OCI-LY3 (cell line): Measurements from ENCODE around the gene IL1RAPL1.
"Not testable (repeated sequence)": the region's sequence is repeated elsewhere in the genome, so short reads cannot be mapped to it uniquely, and the experiment has no call there.

ENCODE experiments used
- H2AFZ ChIP-seq: fragments of 200-600, 300-600 bp; shearing (Covaris generic); 2 replicates; pipeline ENCODE4 v1.6.0; 2014; ENCODE audit warnings: antibody characterized with exemption, low read depth, low read length
- H3K27ac ChIP-seq: fragments of 200-600, 300-600 bp; sonication (generic); 2 replicates; pipeline ENCODE4 v1.5.1; 2014; ENCODE audit warnings: mild to moderate bottlenecking, low read length, moderate library complexity, mixed read lengths
- H3K27me3 ChIP-seq: fragments of 200-600, 300-600 bp; sonication (generic); 2 replicates; pipeline ENCODE4 v1.6.1; 2014; ENCODE audit warnings: low read depth, low read length, mixed read lengths
- H3K36me3 ChIP-seq: fragments of 200-600, 300-600 bp; sonication (generic); replicated peaks from 2 replicates; pipeline ENCODE3; 2014; ENCODE audit warnings: low read depth, low read length, mixed read lengths
- H3K4me1 ChIP-seq: fragments of 300-600, 200-600 bp; sonication (generic); 2 replicates; pipeline ENCODE4 v1.6.1; 2014; ENCODE audit warnings: low read length, mixed read lengths
- H3K4me2 ChIP-seq: fragments of 200-600, 300-600 bp; sonication (generic); 2 replicates; pipeline ENCODE4 v1.6.1; 2014; ENCODE audit warnings: low read length, mixed read lengths
- H3K4me3 ChIP-seq: fragments of 300-600, 200-600 bp; sonication (generic); 2 replicates; pipeline ENCODE4 v1.5.1; 2014; ENCODE audit warnings: antibody characterized with exemption, mild to moderate bottlenecking, low read length, moderate library complexity
- H3K79me2 ChIP-seq: fragments of 300-600, 200-600 bp; shearing (Covaris generic); 2 replicates; pipeline ENCODE4 v1.6.1; 2014; ENCODE audit warnings: mild to moderate bottlenecking, low read length, mixed read lengths
- H3K9ac ChIP-seq: fragments of 300-600, 200-600 bp; shearing (Covaris generic); 2 replicates; pipeline ENCODE4 v1.6.0; 2014; ENCODE audit warnings: mild to moderate bottlenecking, low read length, moderate library complexity
- H3K9me3 ChIP-seq: fragments of 200-600, 300-600 bp; shearing (Covaris generic); 2 replicates; pipeline ENCODE4 v1.6.1; 2014; ENCODE audit warnings: low read length, mixed read lengths; ENCODE audit not compliant: insufficient read depth
- H4K20me1 ChIP-seq: fragments of 200-600, 300-600 bp; sonication (generic); 2 replicates; pipeline ENCODE4 v1.6.1; 2016; ENCODE audit warnings: low read length, mixed read lengths; ENCODE audit not compliant: insufficient read depth
- EZH2phosphoT487 ChIP-seq: fragments of 200-600 bp; shearing (Covaris generic); IDR thresholded peaks from 2 replicates; pipeline ENCODE4 v1.6.1; 2018; ENCODE audit warnings: antibody characterized with exemption, mixed run types, low read depth
- TF ChIP-seq, protein P1 (sequence below): fragments of 200-600, 300-600 bp; sonication (generic); IDR thresholded peaks from 2 replicates; pipeline ENCODE4 v1.5.1; 2014; ENCODE audit warnings: antibody characterized with exemption, low read length, low read depth

IL1RAPL1 gene

GRCh38 chrX:29318012-29318411 lies 730.8 kb downstream of the IL1RAPL1 start:
- H3K4me3 ChIP-seq, result no peak overlapping the region
- H2AFZ ChIP-seq, result no peak overlapping the region
- no peak overlapping the region for H3K27ac ChIP-seq
- H3K36me3 ChIP-seq, result no peaks in the 10 kb centered on the region
- no peaks in the 10 kb centered on the region for H3K79me2 ChIP-seq
- no peaks in the 10 kb centered on the region for H4K20me1 ChIP-seq
- H3K9me3 ChIP-seq, result no peaks in the 10 kb centered on the region
- no peaks in the 10 kb centered on the region for H3K4me1 ChIP-seq
- H3K27me3 ChIP-seq, result no peaks in the 10 kb centered on the region
- no peak overlapping the region for H3K4me2 ChIP-seq
- TF ChIP-seq, protein P1, sequence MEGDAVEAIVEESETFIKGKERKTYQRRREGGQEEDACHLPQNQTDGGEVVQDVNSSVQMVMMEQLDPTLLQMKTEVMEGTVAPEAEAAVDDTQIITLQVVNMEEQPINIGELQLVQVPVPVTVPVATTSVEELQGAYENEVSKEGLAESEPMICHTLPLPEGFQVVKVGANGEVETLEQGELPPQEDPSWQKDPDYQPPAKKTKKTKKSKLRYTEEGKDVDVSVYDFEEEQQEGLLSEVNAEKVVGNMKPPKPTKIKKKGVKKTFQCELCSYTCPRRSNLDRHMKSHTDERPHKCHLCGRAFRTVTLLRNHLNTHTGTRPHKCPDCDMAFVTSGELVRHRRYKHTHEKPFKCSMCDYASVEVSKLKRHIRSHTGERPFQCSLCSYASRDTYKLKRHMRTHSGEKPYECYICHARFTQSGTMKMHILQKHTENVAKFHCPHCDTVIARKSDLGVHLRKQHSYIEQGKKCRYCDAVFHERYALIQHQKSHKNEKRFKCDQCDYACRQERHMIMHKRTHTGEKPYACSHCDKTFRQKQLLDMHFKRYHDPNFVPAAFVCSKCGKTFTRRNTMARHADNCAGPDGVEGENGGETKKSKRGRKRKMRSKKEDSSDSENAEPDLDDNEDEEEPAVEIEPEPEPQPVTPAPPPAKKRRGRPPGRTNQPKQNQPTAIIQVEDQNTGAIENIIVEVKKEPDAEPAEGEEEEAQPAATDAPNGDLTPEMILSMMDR, result no peak
- no peak for TF ChIP-seq EZH2phosphoT487
- no peak overlapping the region for H3K9ac ChIP-seq

GRCh38 chrX:29332429-29332828 lies 745.2 kb downstream of the IL1RAPL1 start:
- not testable (repeated sequence) for H3K36me3 ChIP-seq, H3K79me2 ChIP-seq, H3K9me3 ChIP-seq, H3K9ac ChIP-seq, H3K4me3 ChIP-seq, H3K27me3 ChIP-seq, H2AFZ ChIP-seq, H3K4me2 ChIP-seq, H4K20me1 ChIP-seq, H3K27ac ChIP-seq, H3K4me1 ChIP-seq

DNA sequence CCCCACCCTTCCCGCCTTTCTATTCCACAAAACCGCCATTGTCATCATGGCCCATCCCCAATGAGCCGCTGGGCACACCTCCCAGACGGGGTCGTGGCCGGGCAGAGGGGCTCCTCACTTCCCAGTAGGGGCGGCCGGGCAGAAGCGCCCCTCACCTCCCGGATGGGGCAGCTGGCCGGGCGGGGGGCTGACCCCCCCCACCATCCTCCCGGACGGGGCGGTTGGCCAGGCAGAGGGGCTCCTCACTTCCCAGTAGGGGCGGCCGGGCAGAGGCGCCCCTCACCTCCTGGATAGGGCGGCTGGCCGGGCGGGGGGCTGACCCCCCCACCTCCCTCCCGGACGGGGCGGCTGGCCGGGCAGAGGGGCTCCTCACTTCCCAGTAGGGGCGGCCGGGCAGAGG lies 745.8 kb downstream of the IL1RAPL1 start:
- not testable (repeated sequence) for H3K4me2 ChIP-seq, H3K27me3 ChIP-seq, H3K27ac ChIP-seq, H3K36me3 ChIP-seq, H3K9me3 ChIP-seq, H4K20me1 ChIP-seq, H2AFZ ChIP-seq, H3K79me2 ChIP-seq, H3K4me3 ChIP-seq, H3K4me1 ChIP-seq, H3K9ac ChIP-seq

DNA sequence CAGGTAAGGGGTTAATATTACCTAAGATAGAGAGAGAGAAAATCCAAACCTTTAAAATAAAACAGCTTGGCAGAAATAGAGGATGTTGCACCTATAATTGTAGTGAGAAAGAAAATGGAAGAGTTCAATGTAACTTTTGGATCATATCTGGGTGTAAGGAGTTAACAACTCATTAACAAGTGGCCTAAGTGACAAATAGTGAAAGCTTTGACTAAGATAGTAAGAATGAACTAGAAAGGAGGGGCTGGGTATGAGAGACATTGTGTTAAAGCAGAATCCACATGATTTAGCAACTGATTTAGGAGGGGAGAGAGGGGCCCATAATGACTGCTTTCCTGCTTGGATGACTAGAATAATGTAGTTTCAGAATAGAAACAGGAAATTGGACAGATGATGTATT lies 761.0 kb downstream of the IL1RAPL1 start:
- H3K4me3 ChIP-seq, result no peak overlapping the region
- no peak overlapping the region for H3K4me2 ChIP-seq
- no peaks in the 10 kb centered on the region for H3K79me2 ChIP-seq
- no peaks in the 10 kb centered on the region for H3K27me3 ChIP-seq
- H2AFZ ChIP-seq, result no peak overlapping the region
- no peaks in the 10 kb centered on the region for H4K20me1 ChIP-seq
- no peaks in the 10 kb centered on the region for H3K9me3 ChIP-seq
- H3K36me3 ChIP-seq, result no peaks in the 10 kb centered on the region
- H3K4me1 ChIP-seq, result 0 out of 2 replicates have a peak, but pooled peaks cover 5% of the 10 kb centered on the region
- no peak overlapping the region for H3K27ac ChIP-seq
- no peak overlapping the region for H3K9ac ChIP-seq
- TF ChIP-seq, protein P1, result no peak
- no peak for TF ChIP-seq EZH2phosphoT487

DNA sequence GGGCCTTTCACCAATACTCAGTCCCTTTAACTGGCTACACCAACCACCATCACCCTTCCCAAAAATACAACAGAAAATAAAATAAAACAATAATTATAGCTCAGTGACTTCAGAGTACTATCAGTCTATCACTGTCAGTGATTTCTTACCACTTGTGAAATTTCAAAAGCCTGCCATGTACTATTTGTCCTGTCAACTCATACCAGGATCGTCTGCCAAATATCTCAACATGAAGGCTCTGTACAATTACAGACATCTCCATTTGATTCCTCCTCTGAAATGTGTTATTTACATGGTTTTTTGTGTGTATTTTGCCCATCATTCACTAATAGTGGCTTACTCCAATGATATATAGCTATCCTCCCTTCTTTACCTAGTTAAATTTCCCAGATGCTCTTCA lies 772.0 kb downstream of the IL1RAPL1 start:
- Histone ChIP-seq H3K9me3 (no peaks in the 10 kb centered on the region), H2AFZ (no peak overlapping the region), H3K9ac (no peak overlapping the region), H3K4me2 (no peak overlapping the region), H3K4me3 (no peak overlapping the region), H3K27ac (no peak overlapping the region), H4K20me1 (no peaks in the 10 kb centered on the region), H3K36me3 (no peaks in the 10 kb centered on the region), H3K4me1 (no peaks in the 10 kb centered on the region), H3K27me3 (no peaks in the 10 kb centered on the region), H3K79me2 (no peaks in the 10 kb centered on the region)
- TF ChIP-seq EZH2phosphoT487, result no peak
- TF ChIP-seq, protein P1, result no peak

- H3K27me3 ChIP-seq, H3K79me2 ChIP-seq, H2AFZ ChIP-seq, H3K9ac ChIP-seq, H3K27ac ChIP-seq, H3K9me3 ChIP-seq, H4K20me1 ChIP-seq, H3K4me1 ChIP-seq, H3K4me2 ChIP-seq, H3K4me3 ChIP-seq, H3K36me3 ChIP-seq: not testable (repeated sequence)
Observed at GRCh38 chrX:29374765-29375164, 787.5 kb downstream of the IL1RAPL1 start.
